Smooth muscle cell (in vitro differentiated cells): ENCODE data around the gene THADA. TPM values are rescaled to one million over a fixed set of nuclear protein-coding genes. Genes with fewer than 3 reads are reported as not detected.
"Not testable (repeated sequence)": the region's sequence is repeated elsewhere in the genome, so short reads cannot be mapped to it uniquely, and the experiment has no call there.

ENCODE experiments used
- DNase-seq: peaks from one replicate; lab custom pipeline; 2025; ENCODE audit not compliant: unreplicated experiment; lab: John Stamatoyannopoulos, UW
- H2AFZ ChIP-seq: fragments of 200-600 bp; sonication (generic); 2 replicates; pipeline ENCODE4 v1.6.0; 2016; ENCODE audit warnings: antibody characterized with exemption, low read depth, mild to moderate bottlenecking
- H3F3A ChIP-seq: fragments of 200-600 bp; sonication (generic); 2 replicates; pipeline ENCODE4 v1.6.0; 2017; ENCODE audit warnings: antibody characterized with exemption, low read depth
- H3K27ac ChIP-seq: fragments of 200-600 bp; sonication (generic); 2 replicates; pipeline ENCODE4 v1.5.1; 2016; ENCODE audit warnings: low read depth, mild to moderate bottlenecking
- H3K27me3 ChIP-seq: fragments of 200-600 bp; sonication (generic); 2 replicates; pipeline ENCODE4 v1.6.1; 2016; ENCODE audit warnings: low read depth, mild to moderate bottlenecking
- H3K36me3 ChIP-seq: fragments of 200-600 bp; sonication (generic); 2 replicates; pipeline ENCODE4 v1.5.1; 2016; ENCODE audit warnings: low read depth
- H3K4me1 ChIP-seq: fragments of 200-600 bp; sonication (generic); 2 replicates; pipeline ENCODE4 v1.5.1; 2016; ENCODE audit warnings: low read depth
- H3K4me2 ChIP-seq: fragments of 200-600 bp; sonication (generic); 2 replicates; pipeline ENCODE4 v1.6.0; 2016; ENCODE audit warnings: mild to moderate bottlenecking
- H3K4me3 ChIP-seq: fragments of 200-600 bp; sonication (generic); 2 replicates; pipeline ENCODE4 v1.5.1; 2016; ENCODE audit warnings: mild to moderate bottlenecking
- H3K79me2 ChIP-seq: fragments of 200-600 bp; sonication (generic); 2 replicates; pipeline ENCODE4 v1.6.0; 2016; ENCODE audit warnings: low read depth, mild to moderate bottlenecking
- H3K9ac ChIP-seq: fragments of 200-600 bp; sonication (generic); 2 replicates; pipeline ENCODE4 v1.6.0; 2016; ENCODE audit warnings: low read depth
- H3K9me3 ChIP-seq: fragments of 200-600 bp; sonication (generic); replicated peaks from 2 replicates; pipeline ENCODE4 v1.5.1; 2016; ENCODE audit warnings: low read depth
- H4K20me1 ChIP-seq: fragments of 200-600 bp; sonication (generic); 2 replicates; pipeline ENCODE4 v1.6.0; 2016; ENCODE audit warnings: low read depth
- CTCF ChIP-seq: fragments of 200-600 bp; sonication (generic); IDR thresholded peaks from 2 replicates; pipeline ENCODE4 v1.5.1; 2017; ENCODE audit warnings: borderline replicate concordance, mild to moderate bottlenecking, antibody characterized with exemption; ENCODE audit not compliant: insufficient read depth, poor library complexity, severe bottlenecking
- WGBS: methylation state at CpG from one replicate; pipeline ENCODE4 v1.1.7; 2016; ENCODE audit warnings: low lambda C conversion rate; 5-methylcytosine and 5-hydroxymethylcytosine counted together
- polyA plus RNA-seq: library from polyadenylated mRNA; unstranded; fragments of >200 nt; fragmentation: Nextera tagmentation; extraction: Ambion mirVana; gene quantifications from 2 replicates; pipeline ENCODE4 v1.2.1, GENCODE V29; 2016
- total RNA-seq: library from RNA; depleted of rRNA; stranded (reverse); fragments of >200 nt; gene quantifications from 2 replicates; pipeline ENCODE4 v1.2.3, GENCODE V29; 2014

The THADA gene
- total and polyA plus RNA-seq, 2 experiments from 2014 or later, result 11.3 to 20.9 TPM

- Histone ChIP-seq H3K9ac (no peak overlapping the region), H3K36me3 (no peaks in the 10 kb centered on the region), H4K20me1 (no peaks in the 10 kb centered on the region), H3F3A (no peaks in the 10 kb centered on the region), H3K4me1 (peaks cover 22% of the 10 kb centered on the region), H3K4me2 (no peak overlapping the region), H3K27me3 (no peaks in the 10 kb centered on the region), H2AFZ (no peak overlapping the region), H3K79me2 (no peaks in the 10 kb centered on the region), H3K4me3 (no peak overlapping the region), H3K9me3 (no peaks in the 10 kb centered on the region), H3K27ac (no peak overlapping the region)
- 86% methylated on average over 1 of the region's 1 CpG for WGBS
- no peak for DNase-seq
- TF ChIP-seq CTCF, result no peak
These were observed 147.1 kb downstream of the THADA start for GRCh38 chr2:43448822-43449110.

GRCh38 chr2:43448011-43448821, 147.6 kb downstream of the THADA start:
- Histone ChIP-seq H4K20me1 (no peaks in the 10 kb centered on the region), H3K36me3 (no peaks in the 10 kb centered on the region), H3K27ac (no peak overlapping the region), H3K79me2 (no peaks in the 10 kb centered on the region), H3K4me3 (no peak overlapping the region), H2AFZ (no peak overlapping the region), H3K4me1 (peaks cover 22% of the 10 kb centered on the region), H3F3A (no peaks in the 10 kb centered on the region), H3K4me2 (no peak overlapping the region), H3K27me3 (no peaks in the 10 kb centered on the region), H3K9ac (no peak overlapping the region), H3K9me3 (no peaks in the 10 kb centered on the region)
- WGBS, result 82% methylated on average over 5 of the region's 5 CpGs
- TF ChIP-seq CTCF, result no peak
- no peak for DNase-seq

- H3K9me3 ChIP-seq, H2AFZ ChIP-seq, H4K20me1 ChIP-seq, H3K27me3 ChIP-seq, H3F3A ChIP-seq, DNase-seq, H3K4me3 ChIP-seq, H3K79me2 ChIP-seq, H3K36me3 ChIP-seq, H3K27ac ChIP-seq, H3K9ac ChIP-seq, H3K4me2 ChIP-seq: not testable (repeated sequence)
- peaks cover 22% of the 10 kb centered on the region for H3K4me1 ChIP-seq
- 96% methylated on average over 4 of the region's 4 CpGs for WGBS
These were observed 149.1 kb downstream of the THADA start for GRCh38 chr2:43446755-43447154.

GRCh38 chr2:43445781-43446180, 150.1 kb downstream of the THADA start:
- H3K4me2 ChIP-seq, result no peak overlapping the region
- TF ChIP-seq CTCF, result no peak
- H3K79me2 ChIP-seq, result no peaks in the 10 kb centered on the region
- H3K4me1 ChIP-seq, result peaks cover 22% of the 10 kb centered on the region
- H3K36me3 ChIP-seq, result no peaks in the 10 kb centered on the region
- no peaks in the 10 kb centered on the region for H3F3A ChIP-seq
- 95% methylated on average over 2 of the region's 2 CpGs for WGBS
- no peak for DNase-seq
- H3K4me3 ChIP-seq, result no peak overlapping the region
- H3K27me3 ChIP-seq, result no peaks in the 10 kb centered on the region
- no peak overlapping the region for H3K9ac ChIP-seq
- H4K20me1 ChIP-seq, result no peaks in the 10 kb centered on the region
- H2AFZ ChIP-seq, result no peak overlapping the region
- no peaks in the 10 kb centered on the region for H3K9me3 ChIP-seq
- no peak overlapping the region for H3K27ac ChIP-seq
